Activated naive CD4-positive, alpha-beta T cell treated with anti-CD3 and anti-CD28 coated beads, Interleukin-2, amount 50 U/mL, for 72 hours (primary cell): Measurements from ENCODE around the gene CAMK1D. TPM values are rescaled to one million over a fixed set of nuclear protein-coding genes. Genes with fewer than 3 reads are reported as not detected.

Source experiments
- ATAC-seq, 2 donors: fragments of 150-1000 bp; cut with Tn5 transposase; 2 replicates each; pipeline ENCODE4 v1.10.0; 2021; ENCODE audit warnings: mild to moderate bottlenecking in 2 of 2, moderate library complexity in 2 of 2
- DNase-seq, 2 donors: peaks; one replicate each; pipeline ENCODE4 v3.0.0; 2021 to 2022; ENCODE audit warnings: low spot score in 2 of 2
- H3K27ac Mint-ChIP-seq, 2 donors: one replicate each; pipeline ENCODE4 v1.8.0; 2022; ENCODE audit warnings: mild to moderate bottlenecking in 2 of 2, mixed read lengths in 2 of 2
- H3K36me3 Mint-ChIP-seq, 2 donors: one replicate each; pipeline ENCODE4 v1.8.0; 2022; ENCODE audit warnings: mixed read lengths in 2 of 2
- H3K9me3 Mint-ChIP-seq, 2 donors: one replicate each; pipeline ENCODE4 v1.8.0; 2022; ENCODE audit warnings: mixed read lengths in 2 of 2
- total RNA-seq, 2 donors: library from RNA; stranded (reverse); gene quantifications; one replicate each; pipeline ENCODE4 v1.2.3, GENCODE V29; 2022

Gene CAMK1D
- total RNA-seq, 2 donors from 2014 or later = 1.1 to 13.0 TPM

GRCh38 chr10:12749760-12750478, 400.6 kb downstream of the CAMK1D start:
- ATAC-seq (no peak), DNase-seq (no peak)
- Mint-ChIP-seq H3K27ac (no peak overlapping the region), H3K36me3 (no peaks in the 10 kb centered on the region), H3K9me3 (no peaks in the 10 kb centered on the region)

GRCh38 chr10:12750526-12751201, 401.3 kb downstream of the CAMK1D start:
- no peaks in the 10 kb centered on the region for H3K9me3 Mint-ChIP-seq

GRCh38 chr10:12755075-12755474, 405.7 kb downstream of the CAMK1D start:
- no peaks in the 10 kb centered on the region for H3K9me3 Mint-ChIP-seq
- ATAC-seq = no peak
- DNase-seq = no peak
- H3K36me3 Mint-ChIP-seq = no peaks in the 10 kb centered on the region
- H3K27ac Mint-ChIP-seq = no peak overlapping the region

More at GRCh38 chr10:12750526-12751201, 401.3 kb downstream of the CAMK1D start:
- Mint-ChIP-seq H3K36me3 (no peaks in the 10 kb centered on the region), H3K27ac (no peak overlapping the region)
- ATAC-seq (no peak), DNase-seq (no peak)

- no peak for DNase-seq
- H3K9me3 Mint-ChIP-seq = no peaks in the 10 kb centered on the region
- H3K27ac Mint-ChIP-seq = no peak overlapping the region
- peak in 1 of 2 donors; percentile 41 for ATAC-seq
- H3K36me3 Mint-ChIP-seq = peaks cover 0 to 7% of the 10 kb centered on the region in 2 donors
Observed at GRCh38 chr10:12757351-12757750, 408.0 kb downstream of the CAMK1D start.

- Mint-ChIP-seq H3K36me3 (peaks cover 0 to 7% of the 10 kb centered on the region in 2 donors), H3K9me3 (no peaks in the 10 kb centered on the region), H3K27ac (peak overlapping the region in 1 of 2 donors; percentile 56)
- ATAC-seq (no peak), DNase-seq (no peak)
Observed at GRCh38 chr10:12758271-12758670, 408.9 kb downstream of the CAMK1D start.

GRCh38 chr10:12766223-12766622, 416.9 kb downstream of the CAMK1D start:
- H3K9me3 Mint-ChIP-seq = no peaks in the 10 kb centered on the region
- peaks cover 6 to 7% of the 10 kb centered on the region in 2 donors for H3K36me3 Mint-ChIP-seq
- no peak for DNase-seq
- H3K27ac Mint-ChIP-seq = no peak overlapping the region
- ATAC-seq = no peak

GRCh38 chr10:12768156-12769100, 419.1 kb downstream of the CAMK1D start:
- no peaks in the 10 kb centered on the region for H3K9me3 Mint-ChIP-seq

GRCh38 chr10:12769323-12770044, 420.1 kb downstream of the CAMK1D start:
- peak overlapping the region in 1 of 2 donors; percentile 8 for H3K27ac Mint-ChIP-seq
- ATAC-seq (no peak), DNase-seq (no peak)
- no peaks in the 10 kb centered on the region for H3K9me3 Mint-ChIP-seq
- H3K36me3 Mint-ChIP-seq = peaks cover 4 to 7% of the 10 kb centered on the region in 2 donors

More at GRCh38 chr10:12768156-12769100, 419.1 kb downstream of the CAMK1D start:
- DNase-seq = no peak
- peak overlapping the region in 1 of 2 donors; percentile 5 for H3K27ac Mint-ChIP-seq
- ATAC-seq = no peak
- peaks cover 4 to 7% of the 10 kb centered on the region in 2 donors for H3K36me3 Mint-ChIP-seq

GRCh38 chr10:12771981-12772760, 422.8 kb downstream of the CAMK1D start:
- no peaks in the 10 kb centered on the region for H3K9me3 Mint-ChIP-seq
- peaks cover 4 to 7% of the 10 kb centered on the region in 2 donors for H3K36me3 Mint-ChIP-seq
- no peak overlapping the region for H3K27ac Mint-ChIP-seq
- DNase-seq (no peak), ATAC-seq (no peak)

GRCh38 chr10:12772797-12773587, 423.6 kb downstream of the CAMK1D start:
- no peak for DNase-seq
- H3K36me3 Mint-ChIP-seq = peaks cover 4 to 7% of the 10 kb centered on the region in 2 donors

GRCh38 chr10:12774204-12774894, 425.0 kb downstream of the CAMK1D start:
- Mint-ChIP-seq H3K27ac (peak overlapping the region; percentile 2 to 7), H3K36me3 (peaks cover 4 to 7% of the 10 kb centered on the region in 2 donors), H3K9me3 (no peaks in the 10 kb centered on the region)
- DNase-seq = no peak
- ATAC-seq = no peak

More at GRCh38 chr10:12772797-12773587, 423.6 kb downstream of the CAMK1D start:
- Mint-ChIP-seq H3K9me3 (no peaks in the 10 kb centered on the region), H3K27ac (no peak overlapping the region)
- ATAC-seq = no peak

GRCh38 chr10:12777840-12778585, 428.7 kb downstream of the CAMK1D start:
- Mint-ChIP-seq H3K36me3 (peaks cover 0 to 5% of the 10 kb centered on the region in 2 donors), H3K9me3 (no peaks in the 10 kb centered on the region), H3K27ac (peak overlapping the region in 1 of 2 donors; percentile 30)
- no peak for DNase-seq
- peak; percentile 58 to 59 for ATAC-seq
